HFF-Myc (cell line): Measurements from ENCODE around the gene MMP25.

Experiments
- DNase-seq: peaks from one replicate; pipeline ENCODE4 v3.0.0-alpha.2; 2011; ENCODE audit warnings: low read depth; ENCODE audit errors: extremely low read depth
- H3K4me3 ChIP-seq: replicated peaks from 2 replicates; pipeline ENCODE4 v1.5.1; 2011; ENCODE audit warnings: low read depth, mild to moderate bottlenecking, control low read depth, low read length
- CTCF ChIP-seq: IDR thresholded peaks from 2 replicates; pipeline ENCODE4 v1.5.1; 2012; ENCODE audit warnings: mild to moderate bottlenecking, low read depth, low read length, control low read depth; ENCODE audit errors: missing control alignments

MMP25 gene

GRCh38 chr16:3087243-3088235 lies 41.2 kb downstream of the MMP25 start:
- H3K4me3 ChIP-seq = no peak overlapping the region
- TF ChIP-seq CTCF = no peak
- no peak for DNase-seq

GRCh38 chr16:3088450-3088849 lies 42.1 kb downstream of the MMP25 start:
- no peak for DNase-seq
- no peak for TF ChIP-seq CTCF

GRCh38 chr16:3088925-3089716 lies 42.8 kb downstream of the MMP25 start:
- TF ChIP-seq CTCF = no peak
- DNase-seq = no peak
- H3K4me3 ChIP-seq = no peak overlapping the region

More at GRCh38 chr16:3088450-3088849, 42.1 kb downstream of the MMP25 start:
- H3K4me3 ChIP-seq = no peak overlapping the region

- no peak for TF ChIP-seq CTCF
- H3K4me3 ChIP-seq = no peak overlapping the region
- no peak for DNase-seq
Measured at GRCh38 chr16:3089717-3090592, 43.6 kb downstream of the MMP25 start.

GRCh38 chr16:3091551-3091950 lies 45.2 kb downstream of the MMP25 start:
- no peak overlapping the region for H3K4me3 ChIP-seq
- no peak for DNase-seq
- no peak for TF ChIP-seq CTCF

GRCh38 chr16:3092501-3092941 lies 46.2 kb downstream of the MMP25 start:
- no peak overlapping the region for H3K4me3 ChIP-seq
- TF ChIP-seq CTCF = no peak
- no peak for DNase-seq
